GM08714 (cell line): ENCODE data around the gene GPR161.
"Not testable (repeated sequence)": the region's sequence is repeated elsewhere in the genome, so short reads cannot be mapped to it uniquely, and the experiment has no call there.

Experiments used
- H3K4me3 ChIP-seq: fragments of 200-500 bp; sonication (Bioruptor generic); 2 replicates; pipeline ENCODE4 v1.5.1; 2014; ENCODE audit warnings: mild to moderate bottlenecking, low read length, inconsistent platforms
- ZNF274 ChIP-seq: IDR thresholded peaks from 2 replicates; pipeline ENCODE4 v1.6.1; 2012; ENCODE audit warnings: mild to moderate bottlenecking, low read depth, low read length

GPR161 gene

GRCh38 chr1:168159979-168160378, 23.2 kb upstream of the GPR161 start:
- no peak overlapping the region for H3K4me3 ChIP-seq
- no peak for TF ChIP-seq ZNF274

- no peak overlapping the region for H3K4me3 ChIP-seq
- TF ChIP-seq ZNF274 = no peak
These were observed 22.5 kb upstream of the GPR161 start for GRCh38 chr1:168159251-168159650.

- TF ChIP-seq ZNF274 = no peak
- no peak overlapping the region for H3K4me3 ChIP-seq
These were observed 20.9 kb upstream of the GPR161 start for GRCh38 chr1:168157638-168158037.

GRCh38 chr1:168155910-168156309, 19.2 kb upstream of the GPR161 start:
- TF ChIP-seq ZNF274 = no peak
- no peak overlapping the region for H3K4me3 ChIP-seq

- H3K4me3 ChIP-seq = not testable (repeated sequence)
These were observed 18.0 kb upstream of the GPR161 start for GRCh38 chr1:168154707-168155106.

GRCh38 chr1:168151935-168152334, 15.2 kb upstream of the GPR161 start:
- no peak overlapping the region for H3K4me3 ChIP-seq
- no peak for TF ChIP-seq ZNF274

GRCh38 chr1:168150283-168150682, 13.6 kb upstream of the GPR161 start:
- H3K4me3 ChIP-seq = no peak overlapping the region
- TF ChIP-seq ZNF274 = no peak

- TF ChIP-seq ZNF274 = no peak
- no peak overlapping the region for H3K4me3 ChIP-seq
These were observed 12.2 kb upstream of the GPR161 start for GRCh38 chr1:168148916-168149315.

GRCh38 chr1:168146626-168147025, 9.9 kb upstream of the GPR161 start:
- no peak overlapping the region for H3K4me3 ChIP-seq
- no peak for TF ChIP-seq ZNF274

- no peak overlapping the region for H3K4me3 ChIP-seq
- TF ChIP-seq ZNF274 = no peak
These were observed 9.4 kb upstream of the GPR161 start for GRCh38 chr1:168146160-168146539.

- TF ChIP-seq ZNF274 = no peak
- no peak overlapping the region for H3K4me3 ChIP-seq
These were observed 8.7 kb upstream of the GPR161 start for GRCh38 chr1:168145184-168146159.

GRCh38 chr1:168141871-168142385, 5.2 kb upstream of the GPR161 start:
- no peak for TF ChIP-seq ZNF274
- H3K4me3 ChIP-seq = no peak overlapping the region

- TF ChIP-seq ZNF274 = no peak
- no peak overlapping the region for H3K4me3 ChIP-seq
These were observed 2.3 kb upstream of the GPR161 start for GRCh38 chr1:168139070-168139469.

GRCh38 chr1:168138134-168138533, 1.4 kb upstream of the GPR161 start:
- no peak overlapping the region for H3K4me3 ChIP-seq
- no peak for TF ChIP-seq ZNF274

- no peak for TF ChIP-seq ZNF274
- no peak overlapping the region for H3K4me3 ChIP-seq
These were observed 738 bp upstream of the GPR161 start for GRCh38 chr1:168137515-168137821.
